ENCODE data around the gene WNK1.
A peak's percentile ranks its signal among the peaks of the same experiment; 100 is the strongest.

Gene WNK1

GRCh38 chr12:727321-727720 lies 25.1 kb upstream of the WNK1 start:
- H3K36me3 Mint-ChIP-seq: peaks cover 1% of the 10 kb centered on the region
- no peak overlapping the region for H3K4me3 Mint-ChIP-seq
- DNase-seq (ENCODE audit: low spot score in 2 of 2) (no peak), ATAC-seq (ENCODE audit: low read depth) (no peak)
- no peaks in the 10 kb centered on the region for H3K27me3 Mint-ChIP-seq
- peaks cover 11% of the 10 kb centered on the region for H3K4me1 Mint-ChIP-seq
- no peak overlapping the region for H3K27ac Mint-ChIP-seq
- peaks cover 2% of the 10 kb centered on the region for H3K9me3 Mint-ChIP-seq

GRCh38 chr12:728781-729180 lies 23.6 kb upstream of the WNK1 start:
- Mint-ChIP-seq H3K4me1 (peaks cover 7% of the 10 kb centered on the region), H3K27ac (no peak overlapping the region), H3K27me3 (no peaks in the 10 kb centered on the region), H3K4me3 (no peak overlapping the region), H3K36me3 (peaks cover 1% of the 10 kb centered on the region), H3K9me3 (peaks cover 2% of the 10 kb centered on the region)
- no peak for DNase-seq (ENCODE audit: low spot score in 2 of 2)
- peak; percentile 63 for ATAC-seq (ENCODE audit: low read depth)

GRCh38 chr12:729221-729620 lies 23.2 kb upstream of the WNK1 start:
- Mint-ChIP-seq H3K4me3 (no peak overlapping the region), H3K9me3 (peaks cover 2% of the 10 kb centered on the region), H3K27ac (no peak overlapping the region), H3K4me1 (peaks cover 4% of the 10 kb centered on the region), H3K36me3 (peaks cover 1% of the 10 kb centered on the region), H3K27me3 (no peaks in the 10 kb centered on the region)
- ATAC-seq (ENCODE audit: low read depth) (no peak), DNase-seq (ENCODE audit: low spot score in 2 of 2) (no peak)

- ATAC-seq (ENCODE audit: low read depth) (no peak), DNase-seq (ENCODE audit: low spot score in 2 of 2) (no peak)
- no peaks in the 10 kb centered on the region for H3K27me3 Mint-ChIP-seq
- peaks cover 1% of the 10 kb centered on the region for H3K36me3 Mint-ChIP-seq
- H3K4me1 Mint-ChIP-seq: no peaks in the 10 kb centered on the region
- no peak overlapping the region for H3K27ac Mint-ChIP-seq
- peaks cover 2% of the 10 kb centered on the region for H3K9me3 Mint-ChIP-seq
- no peak overlapping the region for H3K4me3 Mint-ChIP-seq
These were observed 21.8 kb upstream of the WNK1 start for GRCh38 chr12:730550-730949.

GRCh38 chr12:737122-737739 lies 15.1 kb upstream of the WNK1 start:
- no peak overlapping the region for H3K27ac Mint-ChIP-seq
- no peak for DNase-seq (ENCODE audit: low spot score in 2 of 2)
- no peak overlapping the region for H3K4me3 Mint-ChIP-seq
- H3K4me1 Mint-ChIP-seq: no peaks in the 10 kb centered on the region
- no peaks in the 10 kb centered on the region for H3K9me3 Mint-ChIP-seq
- ATAC-seq (ENCODE audit: low read depth): no peak
- H3K27me3 Mint-ChIP-seq: no peaks in the 10 kb centered on the region
- H3K36me3 Mint-ChIP-seq: no peaks in the 10 kb centered on the region

- no peaks in the 10 kb centered on the region for H3K36me3 Mint-ChIP-seq
- H3K27ac Mint-ChIP-seq: no peak overlapping the region
- H3K4me1 Mint-ChIP-seq: peaks cover 4% of the 10 kb centered on the region
- H3K9me3 Mint-ChIP-seq: no peaks in the 10 kb centered on the region
- ATAC-seq (ENCODE audit: low read depth) (no peak), DNase-seq (ENCODE audit: low spot score in 2 of 2) (no peak)
- H3K27me3 Mint-ChIP-seq: no peaks in the 10 kb centered on the region
- no peak overlapping the region for H3K4me3 Mint-ChIP-seq
These were observed 13.7 kb upstream of the WNK1 start for GRCh38 chr12:738712-739111.

- H3K27me3 Mint-ChIP-seq: no peaks in the 10 kb centered on the region
- H3K4me3 Mint-ChIP-seq: no peak overlapping the region
- DNase-seq (ENCODE audit: low spot score in 2 of 2) (no peak), ATAC-seq (ENCODE audit: low read depth) (no peak)
- H3K4me1 Mint-ChIP-seq: peaks cover 8% of the 10 kb centered on the region
- no peaks in the 10 kb centered on the region for H3K9me3 Mint-ChIP-seq
- H3K36me3 Mint-ChIP-seq: no peaks in the 10 kb centered on the region
- H3K27ac Mint-ChIP-seq: no peak overlapping the region
These were observed 13.0 kb upstream of the WNK1 start for GRCh38 chr12:739349-739748.

- H3K4me1 Mint-ChIP-seq: peaks cover 8% of the 10 kb centered on the region
- no peak for ATAC-seq (ENCODE audit: low read depth)
- H3K36me3 Mint-ChIP-seq: no peaks in the 10 kb centered on the region
- no peaks in the 10 kb centered on the region for H3K27me3 Mint-ChIP-seq
- no peak overlapping the region for H3K27ac Mint-ChIP-seq
- H3K4me3 Mint-ChIP-seq: no peak overlapping the region
- DNase-seq (ENCODE audit: low spot score in 2 of 2): no peak
- H3K9me3 Mint-ChIP-seq: no peaks in the 10 kb centered on the region
These were observed 11.5 kb upstream of the WNK1 start for GRCh38 chr12:740921-741320.

- no peak for DNase-seq (ENCODE audit: low spot score in 2 of 2)
- no peak overlapping the region for H3K27ac Mint-ChIP-seq
- no peaks in the 10 kb centered on the region for H3K36me3 Mint-ChIP-seq
- H3K27me3 Mint-ChIP-seq: no peaks in the 10 kb centered on the region
- no peaks in the 10 kb centered on the region for H3K9me3 Mint-ChIP-seq
- ATAC-seq (ENCODE audit: low read depth): no peak
- H3K4me1 Mint-ChIP-seq: peaks cover 15% of the 10 kb centered on the region
- H3K4me3 Mint-ChIP-seq: peak overlapping the region; percentile 12
These were observed 2.6 kb upstream of the WNK1 start for GRCh38 chr12:749751-750270.

GRCh38 chr12:750366-751191 lies 1.8 kb upstream of the WNK1 start:
- ATAC-seq (ENCODE audit: low read depth) (no peak), DNase-seq (ENCODE audit: low spot score in 2 of 2) (no peak)
- peaks cover 20% of the 10 kb centered on the region for H3K4me1 Mint-ChIP-seq
- no peak overlapping the region for H3K4me3 Mint-ChIP-seq
- H3K36me3 Mint-ChIP-seq: no peaks in the 10 kb centered on the region
- H3K27ac Mint-ChIP-seq: no peak overlapping the region
- no peaks in the 10 kb centered on the region for H3K9me3 Mint-ChIP-seq
- H3K27me3 Mint-ChIP-seq: no peaks in the 10 kb centered on the region

GRCh38 chr12:751192-751998 lies 984 bp upstream of the WNK1 start:
- no peak overlapping the region for H3K4me3 Mint-ChIP-seq
- DNase-seq (ENCODE audit: low spot score in 2 of 2) (peak; percentile 71 to 72), ATAC-seq (ENCODE audit: low read depth) (peak; percentile 48)
- peaks cover 20% of the 10 kb centered on the region for H3K4me1 Mint-ChIP-seq
- H3K36me3 Mint-ChIP-seq: no peaks in the 10 kb centered on the region
- H3K9me3 Mint-ChIP-seq: no peaks in the 10 kb centered on the region
- H3K27ac Mint-ChIP-seq: no peak overlapping the region
- no peaks in the 10 kb centered on the region for H3K27me3 Mint-ChIP-seq

GRCh38 chr12:752695-753610 lies 574 bp downstream of the WNK1 start:
- no peak overlapping the region for H3K27ac Mint-ChIP-seq
- H3K9me3 Mint-ChIP-seq: no peaks in the 10 kb centered on the region
- ATAC-seq (ENCODE audit: low read depth) (peak; percentile 24), DNase-seq (ENCODE audit: low spot score in 2 of 2) (peak in 1 of 2 donors; percentile 18)
- no peaks in the 10 kb centered on the region for H3K27me3 Mint-ChIP-seq
- H3K4me3 Mint-ChIP-seq: no peak overlapping the region
- no peaks in the 10 kb centered on the region for H3K36me3 Mint-ChIP-seq
- peaks cover 27% of the 10 kb centered on the region for H3K4me1 Mint-ChIP-seq
